HCT116 (cell line): Measurements from ENCODE around the gene CDYL.

Experiments
- EGR1 ChIP-seq: IDR thresholded peaks from 2 replicates; pipeline ENCODE4 v1.6.1; 2012; ENCODE audit warnings: low read depth
- EZH2 ChIP-seq: fragments of 200-600 bp; sonication (generic); IDR thresholded peaks from 2 replicates; pipeline ENCODE4 v1.6.1; 2017; ENCODE audit warnings: antibody characterized with exemption, mixed run types
- POLR2A ChIP-seq: IDR thresholded peaks from 2 replicates; pipeline ENCODE4 v1.7.0; 2011; ENCODE audit warnings: borderline replicate concordance; ENCODE audit not compliant: insufficient read depth, insufficient read length; ENCODE audit errors: extremely low read depth
- POLR2AphosphoS5 ChIP-seq: IDR thresholded peaks from 2 replicates; pipeline ENCODE4 v1.6.1; 2011; ENCODE audit warnings: mild to moderate bottlenecking, low read depth, low read length, moderate library complexity
- SIN3A ChIP-seq: IDR thresholded peaks from 2 replicates; pipeline ENCODE4 v1.6.1; 2012; ENCODE audit warnings: low read depth
- SP1 ChIP-seq: IDR thresholded peaks from 2 replicates; pipeline ENCODE4 v1.6.1; 2012; ENCODE audit warnings: low read depth
- YY1 ChIP-seq: IDR thresholded peaks from 2 replicates; pipeline ENCODE4 v1.6.1; 2011; ENCODE audit warnings: low read length, low read depth, moderate library complexity, mild to moderate bottlenecking; ENCODE audit not compliant: insufficient replicate concordance; ENCODE audit errors: extremely low read depth
- ZNF274 ChIP-seq: fragments of 200-500 bp; sonication (Bioruptor generic); IDR thresholded peaks from 2 replicates; pipeline ENCODE4 v1.6.1; 2014; ENCODE audit warnings: mild to moderate bottlenecking, low read depth, low read length, inconsistent platforms
- TF ChIP-seq, protein P1 (sequence below), 3 experiments: fragments of 200-600 bp in 1 of 3; sonication (generic) in 1 of 3; IDR thresholded peaks in 2 of 3; conservative IDR thresholded peaks in 1 of 3; 2 replicates each; pipeline ENCODE4 v1.5.1; 2012 to 2017; ENCODE audit warnings: low read depth in 2 of 3, low read length in 2 of 3, antibody characterized with exemption in 1 of 3, borderline replicate concordance in 1 of 3, control low read depth in 1 of 3, mild to moderate bottlenecking in 1 of 3, mixed read lengths in 1 of 3, mixed run types in 1 of 3, moderate library complexity in 1 of 3; ENCODE audit not compliant: insufficient read depth in 1 of 3
- TF ChIP-seq, protein P2 (sequence below): IDR thresholded peaks from 2 replicates; pipeline ENCODE4 v1.6.1; 2012

DNA sequence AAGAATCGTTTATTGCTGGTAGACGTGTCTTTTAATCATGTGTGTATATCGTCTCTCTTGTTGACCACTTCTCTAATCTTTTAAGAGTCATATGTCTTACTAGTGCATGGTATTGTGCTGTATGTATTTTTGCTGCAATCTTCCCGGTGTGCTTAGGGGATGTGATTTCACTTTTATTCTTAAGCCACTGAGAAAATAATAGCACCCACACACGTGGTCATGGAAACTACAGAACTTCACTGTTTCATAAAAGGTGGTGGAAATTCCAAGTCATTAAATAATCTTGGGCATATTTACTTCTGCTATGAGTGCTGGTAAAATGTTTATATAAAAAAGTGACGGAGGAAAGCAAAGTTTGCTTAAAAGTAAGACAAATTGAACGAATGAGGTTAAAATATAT lies 3.0 kb upstream of the CDYL start:
- TF ChIP-seq, protein P1, sequence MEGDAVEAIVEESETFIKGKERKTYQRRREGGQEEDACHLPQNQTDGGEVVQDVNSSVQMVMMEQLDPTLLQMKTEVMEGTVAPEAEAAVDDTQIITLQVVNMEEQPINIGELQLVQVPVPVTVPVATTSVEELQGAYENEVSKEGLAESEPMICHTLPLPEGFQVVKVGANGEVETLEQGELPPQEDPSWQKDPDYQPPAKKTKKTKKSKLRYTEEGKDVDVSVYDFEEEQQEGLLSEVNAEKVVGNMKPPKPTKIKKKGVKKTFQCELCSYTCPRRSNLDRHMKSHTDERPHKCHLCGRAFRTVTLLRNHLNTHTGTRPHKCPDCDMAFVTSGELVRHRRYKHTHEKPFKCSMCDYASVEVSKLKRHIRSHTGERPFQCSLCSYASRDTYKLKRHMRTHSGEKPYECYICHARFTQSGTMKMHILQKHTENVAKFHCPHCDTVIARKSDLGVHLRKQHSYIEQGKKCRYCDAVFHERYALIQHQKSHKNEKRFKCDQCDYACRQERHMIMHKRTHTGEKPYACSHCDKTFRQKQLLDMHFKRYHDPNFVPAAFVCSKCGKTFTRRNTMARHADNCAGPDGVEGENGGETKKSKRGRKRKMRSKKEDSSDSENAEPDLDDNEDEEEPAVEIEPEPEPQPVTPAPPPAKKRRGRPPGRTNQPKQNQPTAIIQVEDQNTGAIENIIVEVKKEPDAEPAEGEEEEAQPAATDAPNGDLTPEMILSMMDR (IDR thresholded peaks at IDR 0.05 in 2 of 3, conservative IDR thresholded peaks at IDR 0.05 in 1 of 3; ENCODE audit: borderline replicate concordance in 1 of 3, insufficient read depth in 1 of 3, low read depth in 2 of 3, low read length in 2 of 3) = no peak
- no peak for TF ChIP-seq POLR2AphosphoS5
- TF ChIP-seq SIN3A = no peak
- no peak for TF ChIP-seq EGR1
- no peak for TF ChIP-seq POLR2A
- no peak for TF ChIP-seq SP1
- no peak for TF ChIP-seq ZNF274
- TF ChIP-seq EZH2 = no peak
- TF ChIP-seq, protein P2, sequence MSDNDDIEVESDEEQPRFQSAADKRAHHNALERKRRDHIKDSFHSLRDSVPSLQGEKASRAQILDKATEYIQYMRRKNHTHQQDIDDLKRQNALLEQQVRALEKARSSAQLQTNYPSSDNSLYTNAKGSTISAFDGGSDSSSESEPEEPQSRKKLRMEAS = no peak
- TF ChIP-seq YY1 = no peak
